ENCODE measurements around the gene TFDP2. TPM values are rescaled to one million over a fixed set of nuclear protein-coding genes. Genes with fewer than 3 reads are reported as not detected.
A peak's percentile ranks its signal among the peaks of the same experiment; 100 is the strongest.

TFDP2 gene
- total RNA-seq, 1 donor from 2014 or later, result 106 TPM

DNA sequence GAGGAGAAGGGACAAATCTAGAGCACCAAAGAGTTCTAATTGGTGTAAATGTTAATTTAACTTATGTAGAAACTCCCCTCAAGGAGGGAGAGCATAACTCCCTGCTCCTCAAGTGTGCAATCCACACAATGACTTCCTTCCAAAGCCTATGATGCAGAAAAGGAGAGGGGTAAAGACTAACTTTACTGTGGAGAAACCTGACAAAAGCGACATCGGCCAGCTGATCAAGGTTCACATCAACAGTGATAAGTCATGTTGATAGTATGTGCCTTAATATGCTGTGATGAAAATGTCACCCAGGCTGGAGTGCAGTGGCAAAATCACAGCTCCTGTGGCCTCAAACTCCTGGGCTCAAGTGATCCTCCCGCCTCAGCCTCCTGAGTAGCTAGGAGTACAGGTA lies 76.5 kb downstream of the TFDP2 start:
- no peak for DNase-seq (ENCODE audit: low spot score)

DNA sequence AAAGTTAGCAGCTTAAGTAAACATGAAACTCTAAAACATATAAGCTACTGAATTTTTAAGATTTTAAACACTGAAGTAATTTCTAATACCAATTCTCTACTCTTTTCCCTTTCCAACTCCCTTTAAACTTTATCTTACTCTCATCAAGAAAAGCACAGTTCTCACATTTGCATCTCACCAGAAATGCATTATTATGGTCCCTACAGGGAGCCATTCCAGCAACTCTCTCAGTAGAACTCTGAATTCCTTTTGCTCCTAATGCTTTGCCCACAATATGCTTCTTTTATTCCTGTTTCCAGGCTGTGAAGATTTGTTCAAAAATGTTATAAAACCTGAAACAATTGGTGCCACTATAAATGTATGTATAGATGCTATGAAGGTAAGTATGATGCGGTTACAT lies 83.4 kb downstream of the TFDP2 start:
- DNase-seq (ENCODE audit: low spot score), result no peak

GRCh38 chr3:142065344-142065743 lies 84.0 kb downstream of the TFDP2 start:
- DNase-seq (ENCODE audit: low spot score), result no peak

DNA sequence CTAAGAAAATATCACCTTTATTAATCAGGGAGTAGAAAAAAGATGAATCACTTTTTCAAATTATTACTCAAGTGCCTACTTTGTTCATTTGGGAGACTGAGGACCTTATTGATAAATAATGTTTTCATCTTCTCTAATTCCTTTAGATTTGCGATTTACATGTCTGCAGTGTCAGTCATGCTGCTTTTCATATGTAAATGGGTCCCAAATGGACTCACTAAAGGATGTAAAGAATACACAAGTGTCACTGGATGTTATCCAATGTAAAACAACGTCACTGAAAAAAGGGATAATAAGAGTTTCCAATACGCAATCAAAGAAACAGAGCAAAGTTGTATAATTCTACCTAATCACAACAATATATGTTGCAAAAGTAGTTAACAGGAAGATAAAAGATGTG lies 84.9 kb downstream of the TFDP2 start:
- no peak for DNase-seq (ENCODE audit: low spot score)

DNA sequence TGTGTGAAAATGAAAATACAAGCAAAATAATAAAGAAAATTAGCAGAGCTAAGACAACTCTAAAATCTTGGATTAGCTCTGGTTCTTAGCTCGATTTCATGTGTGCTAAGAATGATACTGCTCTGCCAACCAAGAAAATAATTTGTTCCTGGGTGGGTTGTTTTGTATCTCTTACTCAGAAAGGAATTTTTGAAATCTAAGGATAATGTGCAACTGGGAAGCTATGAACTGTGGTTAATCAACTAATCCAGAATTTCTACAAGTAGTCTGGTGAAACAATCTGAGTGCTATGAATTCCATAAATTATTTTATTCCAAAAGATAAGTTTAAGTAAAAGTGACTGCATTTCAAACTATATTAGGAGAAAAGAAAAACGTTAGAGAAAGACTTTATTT lies 92.0 kb downstream of the TFDP2 start:
- DNase-seq (ENCODE audit: low spot score), result no peak

GRCh38 chr3:142056656-142057330 lies 92.6 kb downstream of the TFDP2 start:
- no peak for DNase-seq (ENCODE audit: low spot score)

DNA sequence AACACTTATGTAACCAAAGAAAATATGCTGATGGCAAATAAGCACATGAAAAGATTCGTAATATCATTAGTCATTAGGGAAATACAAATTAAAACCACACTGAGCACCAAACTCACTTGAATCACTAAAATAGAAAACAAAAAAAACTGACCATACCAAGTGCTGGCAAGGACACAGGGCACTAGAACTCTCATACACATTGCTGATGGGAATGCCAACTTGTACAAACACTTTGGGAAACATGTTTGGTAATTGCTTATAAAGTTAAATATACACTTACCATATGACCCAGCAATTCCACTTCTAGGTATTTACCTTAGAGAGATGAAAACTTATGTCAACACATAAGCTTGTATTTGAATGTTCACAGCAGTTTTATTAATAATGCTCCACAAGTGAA lies 95.5 kb downstream of the TFDP2 start:
- no peak for DNase-seq (ENCODE audit: low spot score)

GRCh38 chr3:142053244-142053643 lies 96.1 kb downstream of the TFDP2 start:
- DNase-seq (ENCODE audit: low spot score), result no peak

DNA sequence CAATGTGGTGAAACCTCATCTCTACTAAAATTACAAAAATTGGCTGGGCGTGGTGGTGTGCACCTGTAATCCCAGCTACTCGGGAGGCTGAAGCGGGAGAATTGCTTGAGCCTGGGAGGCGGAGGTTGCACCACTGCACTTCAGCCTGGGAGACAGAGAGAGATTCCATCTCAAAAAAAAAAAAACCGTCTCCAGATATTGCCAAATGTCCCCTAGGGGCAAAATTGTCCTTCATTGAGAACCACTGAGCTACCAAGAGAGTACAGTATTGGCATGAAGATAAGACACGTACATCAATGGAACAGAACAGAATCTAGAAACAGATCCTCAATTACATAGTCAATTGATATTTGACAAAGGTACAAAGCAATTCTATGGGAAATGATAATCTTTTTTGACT lies 98.0 kb downstream of the TFDP2 start:
- DNase-seq (ENCODE audit: low spot score), result no peak

DNA sequence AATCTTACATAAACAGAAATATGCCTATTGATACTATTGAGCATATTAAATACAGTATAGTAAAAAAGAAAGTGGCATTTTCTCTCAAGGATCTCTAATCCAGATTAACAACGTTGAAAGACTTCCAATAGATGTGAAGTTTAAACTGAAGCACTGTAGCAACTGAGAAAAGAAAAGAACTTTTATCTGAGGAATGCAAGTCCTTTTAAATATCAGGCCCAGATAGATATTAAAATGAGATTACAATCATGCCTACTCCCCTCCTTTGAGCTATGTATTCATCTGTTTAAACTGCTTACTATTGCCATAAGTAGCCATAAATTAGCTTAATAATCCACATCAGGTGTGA lies 102.3 kb downstream of the TFDP2 start:
- no peak for DNase-seq (ENCODE audit: low spot score)

GRCh38 chr3:142046320-142047020 lies 102.9 kb downstream of the TFDP2 start:
- no peak for DNase-seq (ENCODE audit: low spot score)

DNA sequence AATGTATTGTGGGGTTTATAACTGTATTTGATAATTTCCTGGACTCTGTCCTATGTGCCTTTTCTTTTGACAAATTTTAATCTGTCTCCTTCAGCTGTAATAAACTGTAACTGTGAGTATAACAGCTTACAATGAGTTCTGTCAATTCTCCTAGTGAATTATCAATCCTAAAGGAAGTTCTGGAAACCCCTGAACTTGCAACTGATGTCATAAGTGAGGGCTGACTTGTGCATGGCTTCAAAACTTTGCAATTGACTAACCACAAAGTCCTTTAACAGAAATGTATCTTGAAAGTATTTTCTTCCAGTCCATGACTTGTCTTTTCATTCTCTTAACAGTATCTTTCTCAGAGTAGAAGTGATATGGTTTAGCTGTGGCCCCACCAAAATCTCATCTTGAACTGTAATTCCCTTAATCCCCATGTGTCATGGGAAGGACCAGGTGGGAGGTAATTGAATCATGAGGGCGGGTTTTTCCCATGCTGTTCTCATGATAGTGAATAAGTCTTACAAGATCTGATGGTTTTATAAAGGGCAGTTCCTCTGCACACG lies 108.3 kb downstream of the TFDP2 start:
- no peak for DNase-seq (ENCODE audit: low spot score)

DNA sequence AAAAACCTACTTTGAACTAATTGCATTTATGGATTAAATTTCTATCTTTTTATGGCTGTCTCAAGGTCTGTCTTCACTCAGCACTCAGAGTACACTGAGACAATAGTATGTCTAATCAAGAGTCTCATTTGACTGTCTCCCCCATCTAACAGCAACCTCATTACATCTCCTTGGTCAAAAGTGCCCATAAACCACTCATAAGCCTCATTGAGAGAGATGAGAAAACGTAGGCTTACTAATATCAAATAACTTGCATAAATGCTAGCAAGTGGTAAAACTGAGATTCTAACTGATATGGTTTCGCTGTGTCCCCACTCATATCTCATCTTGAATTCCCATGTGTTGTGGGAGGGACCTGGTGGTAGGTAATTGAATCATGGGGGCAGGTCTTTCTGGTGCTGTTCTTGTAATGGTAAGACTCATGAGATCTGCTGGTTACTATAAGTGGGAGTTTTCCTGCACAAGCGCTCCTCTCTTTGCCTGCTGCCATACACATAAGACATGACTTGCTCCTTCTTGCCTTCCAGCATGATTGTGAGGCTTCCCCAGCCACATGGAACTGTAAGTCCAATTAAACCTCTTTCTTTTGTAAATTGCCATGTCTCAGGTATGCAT lies 113.9 kb downstream of the TFDP2 start:
- DNase-seq (ENCODE audit: low spot score), result no peak

GRCh38 chr3:142033292-142033691 lies 116.1 kb downstream of the TFDP2 start:
- no peak for DNase-seq (ENCODE audit: low spot score)

DNA sequence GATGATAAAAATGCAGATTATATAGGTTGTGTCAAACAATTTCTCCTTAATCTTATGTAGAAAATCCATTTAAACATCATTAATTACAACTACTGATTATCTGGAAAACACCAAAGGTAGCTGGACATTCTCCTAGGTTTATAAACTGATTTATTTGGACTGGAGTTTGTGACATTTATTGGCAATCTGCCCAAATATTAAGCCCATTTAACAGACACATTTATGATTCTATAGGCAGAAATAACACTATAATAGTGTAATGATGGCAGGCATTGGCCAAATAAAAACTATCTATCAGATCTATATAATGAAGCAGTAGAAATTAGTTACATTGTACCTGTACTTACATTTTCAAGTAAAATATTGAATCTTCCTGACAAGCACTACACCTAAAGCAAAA lies 117.8 kb downstream of the TFDP2 start:
- DNase-seq (ENCODE audit: low spot score), result no peak

DNA sequence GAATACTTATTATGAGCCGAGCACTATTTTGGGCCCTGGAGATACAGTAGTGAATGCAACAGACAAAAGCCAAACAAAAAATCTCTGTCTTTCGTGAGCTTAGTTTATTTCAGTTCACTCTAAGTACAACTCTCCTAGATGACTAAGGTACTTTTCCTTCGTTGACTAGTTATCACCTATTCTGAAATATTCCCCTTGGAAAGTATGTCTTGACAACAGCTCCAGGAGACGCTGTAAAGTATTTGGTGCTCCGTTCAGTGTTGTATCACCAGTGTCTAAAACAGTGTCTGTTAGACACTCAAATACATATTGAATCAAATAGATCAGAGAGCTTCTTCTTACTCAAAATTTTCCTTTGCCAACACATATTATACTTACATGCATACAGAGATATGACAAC lies 119.6 kb downstream of the TFDP2 start:
- no peak for DNase-seq (ENCODE audit: low spot score)

DNA sequence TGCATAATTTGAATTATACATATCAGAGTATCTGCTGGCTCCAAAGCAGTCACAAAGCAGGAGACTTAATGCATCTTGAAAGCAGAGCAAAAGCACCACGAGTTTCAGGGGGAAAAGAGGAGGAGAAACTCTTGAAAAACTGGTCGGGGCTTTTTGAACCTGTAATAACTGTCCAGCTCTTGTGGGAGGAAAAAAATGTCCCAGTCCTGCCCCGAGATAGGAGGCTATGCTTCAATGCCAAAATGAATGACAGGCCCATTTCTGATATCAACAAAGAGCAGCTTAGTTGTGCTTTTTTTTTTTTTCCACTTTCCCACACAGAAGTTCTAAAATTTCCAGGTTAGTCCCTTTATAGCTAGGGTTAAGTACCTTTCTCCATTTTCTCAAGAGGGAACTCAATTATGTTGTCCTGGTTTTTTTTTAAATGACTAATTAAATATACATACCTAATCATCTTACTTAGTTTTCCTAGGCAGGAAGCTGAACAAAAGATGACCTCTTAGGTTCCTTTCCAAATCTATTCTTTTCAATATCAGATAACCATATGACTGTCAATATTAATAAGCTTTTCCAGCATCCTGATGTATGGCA lies 120.2 kb downstream of the TFDP2 start:
- DNase-seq (ENCODE audit: low spot score), result no peak

DNA sequence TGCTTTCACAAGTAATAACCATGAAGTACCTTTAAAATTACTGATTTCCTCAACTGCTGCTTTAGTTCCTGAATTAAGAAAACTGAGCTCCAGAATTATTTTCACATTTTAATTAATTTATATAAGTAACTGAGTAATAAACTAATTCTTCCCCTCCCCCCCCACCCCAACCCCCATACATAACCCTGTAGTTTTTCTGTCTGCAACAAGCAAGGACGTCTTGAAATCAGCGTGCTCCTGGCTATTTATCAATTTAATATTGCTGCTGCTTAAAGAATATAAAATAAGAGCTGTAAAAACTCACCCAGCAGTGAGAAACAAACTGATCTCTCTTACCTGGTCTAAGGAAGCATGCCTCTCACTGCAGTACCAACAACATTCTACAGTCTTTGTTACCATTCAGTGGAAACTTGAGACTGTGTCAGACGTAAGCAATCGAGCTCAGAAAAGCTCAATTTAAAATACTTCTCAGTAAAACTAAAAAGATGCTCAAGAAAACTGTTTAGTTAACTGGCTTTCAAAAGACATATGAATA lies 121.0 kb downstream of the TFDP2 start:
- DNase-seq (ENCODE audit: low spot score), result peak; percentile 56

DNA sequence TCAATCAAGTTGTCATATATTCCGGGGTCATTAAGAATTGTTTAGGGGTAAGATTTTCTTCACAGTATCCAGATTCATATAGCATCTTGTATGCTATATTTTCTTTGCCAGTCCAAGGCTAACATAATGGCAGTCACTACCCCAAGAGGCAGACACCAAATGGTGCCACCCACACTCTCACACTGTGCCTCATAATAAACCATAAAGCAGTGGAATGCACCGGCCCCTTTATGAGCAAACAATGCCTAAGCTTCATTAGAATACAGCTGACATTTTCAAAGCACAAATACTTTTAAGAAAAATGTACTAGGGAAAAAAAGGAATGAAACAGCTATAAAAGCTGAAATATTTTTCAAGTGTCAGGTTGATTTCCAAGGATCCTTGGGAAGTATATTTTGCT lies 121.6 kb downstream of the TFDP2 start:
- no peak for DNase-seq (ENCODE audit: low spot score)

DNA sequence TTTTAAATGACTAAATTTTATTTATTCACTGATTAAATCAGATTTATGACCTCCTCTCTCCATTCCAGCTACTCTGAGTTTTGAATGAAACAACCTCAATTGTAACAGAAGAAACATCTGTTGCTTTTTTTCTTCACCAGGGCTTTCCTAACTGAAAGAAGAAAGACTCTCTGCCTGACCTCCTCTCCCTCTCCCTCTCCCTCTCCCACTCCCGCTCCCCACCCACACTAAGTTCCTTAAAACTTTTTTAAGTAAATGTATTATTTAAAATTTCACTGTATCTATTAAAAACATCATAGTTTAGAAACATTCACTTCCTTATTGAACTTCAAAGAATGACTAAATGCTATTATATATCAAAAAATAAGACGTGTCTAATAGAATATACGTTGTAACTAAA lies 122.0 kb downstream of the TFDP2 start:
- DNase-seq (ENCODE audit: low spot score), result no peak

DNA sequence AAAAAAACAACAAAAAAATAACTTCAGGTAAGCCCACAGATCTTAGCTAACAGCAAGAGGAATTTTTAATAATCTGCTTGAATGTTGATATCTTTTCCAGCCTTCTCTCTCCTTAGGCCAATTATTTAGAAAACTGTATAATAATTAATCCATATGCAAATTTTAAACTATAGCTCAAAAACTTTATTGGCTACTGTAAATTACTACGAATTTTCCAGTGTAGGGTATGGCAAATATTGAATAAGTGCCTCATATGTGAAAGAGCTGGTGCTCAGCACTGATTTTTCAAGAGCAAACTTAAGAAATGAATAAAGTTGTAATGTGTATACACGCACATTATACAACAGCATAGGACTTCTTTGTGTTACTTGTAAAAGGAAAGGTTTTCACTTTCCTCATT lies 123.0 kb downstream of the TFDP2 start:
- DNase-seq (ENCODE audit: low spot score), result no peak

DNA sequence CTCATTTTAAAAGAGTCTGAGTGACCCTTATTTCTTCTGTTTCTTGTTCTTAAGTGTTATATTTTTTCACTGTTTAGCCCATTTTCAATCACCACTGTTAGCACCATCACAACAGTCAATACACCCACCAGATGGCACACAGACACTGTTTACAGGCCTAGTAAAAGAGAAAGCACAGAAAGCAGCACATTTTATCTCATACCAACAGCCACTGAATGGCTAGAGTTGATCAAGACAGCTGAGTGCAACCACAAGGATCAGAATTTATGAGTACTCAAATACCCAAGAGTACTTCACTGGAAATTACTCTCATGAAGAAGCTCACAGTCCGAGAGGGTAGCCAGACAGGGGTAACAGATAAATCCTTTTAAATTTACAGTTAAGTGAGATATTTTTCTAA lies 127.0 kb downstream of the TFDP2 start:
- DNase-seq (ENCODE audit: low spot score), result no peak

GRCh38 chr3:142021127-142021526 lies 128.2 kb downstream of the TFDP2 start:
- DNase-seq (ENCODE audit: low spot score), result no peak
